HG03064 (cell line): ENCODE results near the gene FZR1.
"Not testable (repeated sequence)": the region's sequence is repeated elsewhere in the genome, so short reads cannot be mapped to it uniquely, and the experiment has no call there.

Experiments
- ATAC-seq: cut with Tn5 transposase; IDR thresholded peaks from one replicate; pipeline ENCODE4 v1.9.1; 2021; ENCODE audit warnings: low read depth; ENCODE audit not compliant: unreplicated experiment

The FZR1 gene

GRCh38 chr19:3565139-3565538 lies 59.0 kb downstream of the FZR1 start:
- ATAC-seq, result no peak

GRCh38 chr19:3570042-3570441 lies 63.9 kb downstream of the FZR1 start:
- ATAC-seq, result not testable (repeated sequence)

- ATAC-seq, result no peak
Measured at GRCh38 chr19:3570606-3571011, 64.5 kb downstream of the FZR1 start.

- peak; percentile 84 for ATAC-seq
Measured at GRCh38 chr19:3572132-3572854, 66.2 kb downstream of the FZR1 start.

GRCh38 chr19:3572855-3573161 lies 66.7 kb downstream of the FZR1 start, which contains the start of gene HMG20B:
HMG20B (plus strand) TSS chr19:3572944; CDS start chr19:3573310, 366 bp downstream.
- no peak for ATAC-seq

DNA sequence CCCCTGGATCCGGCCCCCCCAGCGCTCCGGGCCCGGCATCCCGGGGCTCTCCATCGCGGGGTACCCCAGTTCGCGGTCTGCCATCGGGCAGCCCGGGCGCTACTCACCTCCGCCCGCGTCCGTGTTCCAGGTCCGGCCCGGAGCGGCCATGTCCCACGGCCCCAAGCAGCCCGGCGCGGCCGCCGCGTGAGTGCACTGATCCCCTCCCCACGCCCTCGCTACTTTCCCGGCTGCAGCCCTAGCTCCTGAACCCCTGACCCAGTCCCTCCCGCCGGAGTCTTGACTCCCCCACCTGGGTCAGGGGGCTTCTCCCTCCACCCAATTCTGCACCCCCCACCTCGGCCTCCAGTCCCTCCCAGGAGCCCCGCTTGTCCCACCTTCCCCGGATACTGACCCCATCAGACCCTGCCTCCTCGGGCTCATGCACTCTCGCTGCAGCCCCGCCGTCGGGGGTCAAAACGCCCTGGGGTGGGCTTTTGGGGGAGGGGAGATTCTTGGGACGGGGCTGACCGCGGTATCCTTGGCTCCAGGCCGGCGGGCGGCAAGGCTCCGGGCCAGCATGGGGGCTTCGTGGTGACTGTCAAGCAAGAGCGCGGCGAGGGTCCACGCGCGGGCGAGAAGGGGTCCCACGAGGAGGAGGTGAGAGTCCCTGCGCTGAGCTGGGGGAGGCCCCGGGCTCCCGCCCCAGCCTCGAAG lies 67.2 kb downstream of the FZR1 start:
- no peak for ATAC-seq

GRCh38 chr19:3573858-3574637 lies 67.9 kb downstream of the FZR1 start:
- no peak for ATAC-seq

DNA sequence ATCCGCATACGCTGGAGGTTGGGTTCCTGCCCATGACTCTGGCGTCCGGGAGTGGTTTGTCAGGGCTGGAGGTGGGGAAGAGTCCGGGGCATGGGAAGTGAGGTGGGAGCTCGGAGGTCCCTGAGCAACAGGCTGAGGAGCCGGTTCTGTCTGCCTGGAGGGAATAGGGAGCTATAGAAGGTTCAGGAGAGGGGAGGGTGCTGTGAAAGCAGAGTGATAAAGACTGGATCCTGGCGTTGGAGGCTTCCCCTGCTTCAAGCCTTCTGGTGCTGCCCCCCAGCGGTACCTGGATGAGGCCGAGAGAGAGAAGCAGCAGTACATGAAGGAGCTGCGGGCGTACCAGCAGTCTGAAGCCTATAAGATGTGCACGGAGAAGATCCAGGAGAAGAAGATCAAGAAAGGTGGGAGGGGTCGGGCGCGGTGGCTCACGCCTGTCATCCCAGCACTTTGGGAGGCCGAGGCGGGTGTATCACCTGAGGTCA lies 69.2 kb downstream of the FZR1 start:
- ATAC-seq, result no peak

- ATAC-seq, result no peak
Measured at GRCh38 chr19:3575949-3576673, 70.0 kb downstream of the FZR1 start.

DNA sequence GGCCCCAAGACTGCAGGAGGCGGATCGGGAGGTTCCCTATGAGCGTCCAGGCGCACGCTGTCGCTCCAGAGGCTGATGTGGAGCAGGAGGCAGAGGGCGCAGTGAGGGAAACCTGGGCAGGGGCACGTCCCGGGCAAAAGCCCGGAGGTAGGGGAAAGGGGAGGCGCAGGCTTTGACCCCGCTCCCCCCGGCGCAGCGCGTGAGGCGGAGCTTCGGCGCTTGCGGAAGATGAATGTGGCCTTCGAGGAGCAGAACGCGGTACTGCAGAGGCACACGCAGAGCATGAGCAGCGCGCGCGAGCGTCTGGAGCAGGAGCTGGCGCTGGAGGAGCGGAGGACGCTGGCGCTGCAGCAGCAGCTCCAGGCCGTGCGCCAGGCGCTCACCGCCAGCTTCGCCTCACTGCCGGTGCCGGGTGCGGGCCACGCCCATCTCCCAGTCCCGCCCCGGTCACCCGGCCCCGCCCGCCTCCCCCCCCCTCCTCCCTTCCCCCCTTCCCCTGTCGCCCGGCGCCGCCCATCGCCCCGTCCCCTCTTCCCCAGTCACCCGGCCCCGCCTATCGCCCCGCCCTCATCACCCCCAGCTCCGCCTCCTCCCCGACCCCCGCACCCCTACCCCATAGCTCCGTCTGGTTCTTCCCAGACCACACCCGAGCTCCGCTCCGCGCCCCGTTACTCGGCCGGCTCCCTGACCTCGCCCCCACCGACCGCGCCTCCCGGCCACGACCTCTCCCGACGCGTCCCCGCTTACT lies 70.8 kb downstream of the FZR1 start:
- ATAC-seq, result no peak

- ATAC-seq, result no peak
Measured at GRCh38 chr19:3577723-3578344, 71.7 kb downstream of the FZR1 start.

DNA sequence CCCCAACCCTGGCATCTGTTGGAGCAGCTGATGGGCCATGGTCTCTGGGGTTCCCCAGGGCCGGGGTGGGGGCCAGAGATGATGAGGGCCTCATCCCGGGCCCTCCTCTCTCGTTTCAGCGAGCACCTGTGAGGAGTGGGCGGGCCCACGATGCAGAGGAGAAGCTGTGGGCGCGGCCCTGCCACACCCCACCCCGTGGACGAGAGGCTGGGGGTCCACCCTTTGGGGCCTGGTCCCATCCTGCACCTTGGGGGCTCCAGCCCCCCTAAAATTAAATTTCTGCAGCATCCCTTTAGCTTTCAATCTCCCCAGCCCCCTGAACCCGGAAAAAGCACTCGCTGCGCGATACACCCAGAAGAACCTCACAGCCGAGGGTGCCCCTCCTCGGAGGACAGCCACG lies 72.3 kb downstream of the FZR1 start:
- ATAC-seq, result no peak

DNA sequence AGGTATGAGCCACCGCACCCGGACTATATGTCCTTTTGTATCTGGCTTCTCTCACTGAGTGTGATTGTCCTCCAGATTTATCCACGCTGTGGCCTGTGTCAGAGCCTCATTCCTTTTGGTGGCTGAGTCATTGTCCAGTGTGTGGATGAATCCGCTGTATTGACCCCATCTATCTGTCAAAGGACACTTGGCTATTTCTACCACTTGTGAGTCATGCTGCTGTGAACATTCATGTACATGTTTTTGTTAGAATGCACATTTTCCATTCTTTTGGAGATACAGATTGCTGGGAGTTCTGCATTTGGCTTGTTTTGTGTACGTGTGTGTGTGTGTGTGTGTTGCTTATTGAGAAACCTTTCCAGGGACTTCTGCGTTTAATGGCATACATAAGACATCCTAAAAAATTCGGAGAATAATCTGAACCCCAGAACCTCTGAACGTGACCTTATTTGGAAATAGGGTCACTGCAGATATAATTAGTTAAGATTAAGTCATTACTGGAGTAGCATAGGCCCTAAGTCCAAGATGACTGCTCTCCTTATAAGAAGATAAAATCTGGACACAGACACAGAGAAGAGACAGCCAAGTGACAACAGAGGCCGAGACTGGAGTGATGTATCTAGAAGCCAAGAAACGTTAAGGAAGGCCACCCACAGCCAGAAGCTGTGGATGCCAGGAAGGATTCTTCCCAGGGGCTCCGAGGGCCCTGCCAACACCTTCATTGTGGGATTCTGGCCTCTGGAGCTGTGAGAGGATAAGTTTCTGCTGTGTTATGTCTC lies 74.2 kb downstream of the FZR1 start:
- no peak for ATAC-seq

DNA sequence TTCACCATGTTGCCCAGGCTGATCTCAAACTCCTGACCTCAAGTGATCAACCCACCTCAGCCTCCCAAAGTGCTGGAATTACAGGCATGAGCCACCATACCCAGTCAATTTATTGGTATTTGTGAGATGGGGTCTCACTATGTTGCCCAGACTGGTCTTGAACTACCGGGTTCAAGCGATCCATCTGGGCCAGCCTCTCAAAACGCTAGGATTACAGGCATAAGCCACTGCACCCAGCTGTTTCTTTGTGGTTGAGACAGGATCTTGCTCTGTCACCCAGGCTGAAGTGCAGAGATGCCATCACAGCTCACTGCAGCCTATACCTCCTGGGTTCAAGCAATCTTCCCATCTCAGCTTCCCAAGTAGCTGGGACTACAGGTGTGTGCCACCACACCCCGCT lies 75.7 kb downstream of the FZR1 start:
- not testable (repeated sequence) for ATAC-seq

GRCh38 chr19:3584036-3584802 lies 78.1 kb downstream of the FZR1 start:
- ATAC-seq, result not testable (repeated sequence)

GRCh38 chr19:3585301-3586126 lies 79.4 kb downstream of the FZR1 start, which contains the start of gene GIPC3:
GIPC3 (plus strand) TSS chr19:3585478; CDS start chr19:3585598, 120 bp downstream.
- no peak for ATAC-seq

- no peak for ATAC-seq
Measured at GRCh38 chr19:3586127-3586626, 80.1 kb downstream of the FZR1 start.
